SIG-M5 treated with dmso at 0.1 percent for 504 hours (cell line): ENCODE data around the gene DNAAF1.
A peak's percentile ranks its signal among the peaks of the same experiment; 100 is the strongest.
"Not testable (repeated sequence)": the region's sequence is repeated elsewhere in the genome, so short reads cannot be mapped to it uniquely, and the experiment has no call there.

Experiments
- DNase-seq: peaks from one replicate; lab custom pipeline; 2025; ENCODE audit not compliant: unreplicated experiment; lab: John Stamatoyannopoulos, UW

The DNAAF1 gene

DNA sequence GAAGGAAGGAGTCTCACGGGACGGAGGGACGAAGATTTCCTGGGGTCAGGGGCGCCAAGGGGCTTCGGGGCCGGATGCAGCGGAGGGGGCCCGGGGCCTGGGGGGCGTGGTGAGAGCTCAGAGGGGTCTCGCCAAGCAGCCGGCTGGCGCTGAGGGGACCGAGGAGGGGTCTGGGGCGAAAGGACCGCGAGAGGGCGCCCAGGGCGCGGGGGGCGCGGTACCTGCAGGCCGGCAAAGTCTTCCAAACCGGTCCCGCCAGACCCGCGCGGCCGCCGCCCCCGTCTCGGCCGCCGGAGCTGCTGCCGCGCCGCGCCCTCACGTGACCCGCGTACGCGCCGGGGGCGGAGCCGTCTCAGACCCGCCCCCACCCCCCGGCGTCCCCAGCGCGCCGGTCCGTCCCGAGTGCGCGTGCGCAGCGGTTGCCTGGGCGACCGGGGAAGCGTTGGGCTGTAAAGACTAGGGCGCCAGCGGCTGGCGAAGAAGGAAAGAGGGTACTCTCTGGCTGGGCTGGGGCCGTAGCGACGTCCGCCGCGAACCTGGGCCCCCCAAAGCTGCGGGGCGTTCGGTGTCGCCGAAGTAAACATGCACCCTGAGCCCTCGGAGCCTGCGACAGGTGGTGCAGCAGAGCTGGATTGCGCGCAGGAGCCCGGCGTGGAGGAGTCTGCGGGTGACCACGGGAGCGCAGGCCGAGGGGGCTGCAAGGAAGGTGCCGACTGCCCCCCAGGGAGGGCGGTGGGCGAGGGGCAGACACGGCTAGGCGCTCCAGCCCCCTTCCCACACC is at the start of gene DNAAF1, which contains the start of gene HSDL1:
Gene DNAAF1, plus strand, starts transcription at position 450 of the 781 bp plus-strand sequence. Its CDS starts 133 bp downstream, at position 583.
Gene HSDL1, minus strand, starts transcription at position 319 of the 781 bp plus-strand sequence. CDS start 13,856 bp downstream, outside the sequence.
- DNase-seq: peak; percentile 75

DNA sequence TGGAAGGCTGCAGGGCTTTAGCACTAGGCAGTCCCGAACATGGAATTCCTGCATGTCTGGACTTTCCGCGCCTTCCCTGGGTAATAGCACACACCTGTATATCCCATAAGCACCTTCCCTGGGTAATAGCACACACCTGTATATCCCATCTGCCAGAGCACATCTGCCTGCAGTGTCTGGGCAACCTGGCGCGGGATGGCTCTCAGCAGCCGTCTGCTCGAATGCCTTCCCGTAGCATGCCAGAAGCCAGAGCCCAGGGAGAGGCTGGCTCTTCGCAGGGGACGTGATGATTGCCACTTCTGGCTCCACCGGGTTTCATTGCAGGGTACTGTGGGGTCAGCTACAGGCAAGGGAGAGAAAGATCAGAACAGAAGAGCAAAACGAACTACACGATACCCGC is 49.6 kb upstream of the DNAAF1 start:
- no peak for DNase-seq

DNA sequence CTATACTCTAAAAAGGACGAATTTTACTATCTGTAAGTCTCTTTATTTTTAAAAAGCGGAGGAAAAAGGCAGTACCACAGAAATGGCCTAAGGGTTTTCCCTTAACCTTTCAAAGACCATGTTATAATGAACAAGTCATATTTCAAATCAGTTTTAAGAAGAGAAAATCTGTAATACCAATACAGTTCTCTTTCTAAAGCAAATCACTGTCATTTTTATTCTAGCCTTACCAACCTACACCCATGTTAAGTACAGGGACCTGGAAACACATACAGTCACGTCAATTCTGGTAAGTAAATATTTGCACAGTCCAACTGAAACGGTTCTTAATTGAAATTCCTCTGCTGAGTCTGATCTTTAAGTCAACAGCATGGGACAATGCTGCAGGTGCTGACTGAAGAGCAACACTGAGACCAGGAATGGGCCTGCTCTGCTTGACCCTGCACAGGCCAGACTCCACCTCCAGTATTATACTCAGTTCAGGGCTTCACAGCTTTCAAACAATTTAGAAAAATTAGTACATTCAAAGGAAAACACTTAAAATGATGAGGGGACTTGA is 48.6 kb upstream of the DNAAF1 start:
- peak; percentile 78 for DNase-seq

DNA sequence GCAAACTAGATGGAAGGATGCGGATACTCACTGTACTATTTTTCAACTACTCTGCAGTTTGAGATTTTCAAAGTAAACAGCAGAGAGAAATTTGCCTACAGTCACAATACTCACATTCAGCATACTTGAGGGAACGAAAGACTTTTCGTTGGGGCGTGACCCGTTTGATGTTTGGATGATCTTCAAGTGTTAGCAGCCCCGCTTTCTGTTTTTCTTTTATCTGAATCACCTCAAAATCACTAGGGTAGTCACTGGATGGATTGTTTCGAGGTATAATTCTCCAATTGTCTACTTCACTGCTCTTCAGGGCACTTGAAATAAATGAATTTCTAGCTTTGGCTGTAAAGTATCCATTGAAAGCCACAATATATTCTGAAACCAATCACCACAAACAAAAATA is 46.2 kb upstream of the DNAAF1 start:
- DNase-seq: no peak

DNA sequence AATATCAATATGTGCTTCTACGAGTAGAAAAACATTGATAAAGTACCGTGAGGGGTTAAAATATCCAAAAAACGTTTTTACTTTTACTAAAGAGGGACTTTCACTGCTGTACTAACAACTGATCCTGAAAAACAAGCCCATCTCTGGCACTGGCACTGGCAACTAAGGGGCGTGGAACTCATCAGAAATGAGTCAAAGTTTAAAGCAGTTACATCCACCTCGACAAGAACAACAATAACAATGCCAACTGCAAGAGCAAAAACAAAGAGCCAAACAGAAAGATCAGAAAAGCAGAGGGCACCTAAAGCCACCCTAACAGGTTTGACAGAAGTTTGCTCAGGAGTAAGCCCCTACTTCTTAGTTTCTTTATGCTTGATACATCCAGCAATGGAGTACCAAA is 41.4 kb upstream of the DNAAF1 start:
- DNase-seq: no peak

DNA sequence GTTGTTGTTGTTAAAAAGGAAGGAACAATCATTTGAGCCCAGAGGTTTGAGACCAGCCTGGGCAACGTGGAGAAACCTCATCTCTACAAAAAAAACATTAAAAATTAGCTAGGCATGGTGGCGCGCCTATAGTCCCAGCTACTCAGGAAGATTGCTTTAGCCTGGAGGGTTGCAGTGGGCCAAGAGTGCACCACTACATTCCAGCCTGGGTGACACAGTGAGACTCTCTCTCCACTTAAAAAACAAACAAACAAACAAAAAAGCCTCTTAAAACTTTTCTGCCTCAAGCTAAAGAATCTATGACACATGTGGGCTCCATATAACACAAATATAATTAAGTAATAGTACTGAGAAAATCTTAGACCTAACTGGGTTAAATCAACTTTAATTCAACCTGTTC is 40.9 kb upstream of the DNAAF1 start:
- no peak for DNase-seq

DNA sequence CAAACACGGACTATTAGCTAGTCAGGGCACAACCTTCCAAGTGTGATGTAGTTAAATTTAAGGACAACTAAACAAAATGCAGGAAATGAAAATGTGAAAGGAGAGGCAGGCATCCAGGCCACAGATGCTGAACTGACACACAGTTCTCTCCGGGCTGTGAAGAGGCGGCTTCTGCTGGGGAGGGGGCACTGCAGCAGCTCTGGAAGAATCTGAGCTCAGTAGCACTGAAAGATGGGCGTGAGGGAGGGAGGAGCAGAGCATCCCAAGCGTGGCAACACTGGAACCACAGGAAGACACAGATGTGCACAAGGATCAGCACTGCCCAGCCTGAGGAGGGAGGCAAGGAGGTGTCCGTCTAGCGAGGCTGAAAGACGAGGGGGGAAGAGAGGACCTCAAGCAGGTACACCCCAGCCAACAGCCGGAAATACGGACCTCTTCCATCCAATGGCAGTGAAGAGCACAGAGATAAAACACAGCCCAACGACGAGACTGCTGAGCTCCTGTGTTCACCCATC is 39.8 kb upstream of the DNAAF1 start:
- DNase-seq: no peak

DNA sequence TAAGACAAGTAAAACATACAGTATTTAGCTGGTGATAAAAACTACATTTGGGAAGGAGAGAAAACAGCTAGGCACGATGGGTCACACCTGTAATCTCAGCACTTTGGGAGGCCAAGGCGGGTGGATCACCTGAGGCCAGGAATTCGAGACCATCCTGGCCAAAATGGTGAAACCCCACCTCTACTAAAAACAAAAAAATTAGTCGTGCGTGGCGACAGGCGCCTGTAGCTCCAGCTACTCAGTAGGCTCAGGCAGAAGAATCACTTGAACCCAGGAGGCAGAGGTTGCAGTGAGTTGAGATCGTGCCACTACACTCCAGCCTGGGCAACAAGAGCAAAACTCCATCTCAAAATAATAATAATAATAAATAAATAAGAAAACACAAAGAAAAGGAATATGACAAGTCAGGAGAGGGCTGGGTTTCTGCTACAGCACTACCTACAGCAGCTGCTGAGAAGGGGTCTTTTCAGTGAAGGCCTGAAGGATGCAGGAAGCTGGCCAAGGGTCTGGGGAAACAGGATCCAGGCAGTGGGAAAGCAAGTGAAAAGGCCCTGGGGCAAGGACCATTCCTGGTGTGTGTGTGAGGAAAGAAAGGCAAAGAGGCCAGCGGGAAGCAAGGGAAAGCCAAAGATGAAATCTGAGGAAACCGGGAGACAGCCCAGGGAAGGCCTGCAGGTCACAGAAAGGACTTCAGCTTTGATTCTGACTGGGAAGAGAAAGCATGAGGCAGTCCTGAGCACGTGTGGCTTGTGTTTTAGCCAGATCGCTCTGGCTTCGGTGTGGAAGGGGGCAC is 39.0 kb upstream of the DNAAF1 start:
- no peak for DNase-seq

DNA sequence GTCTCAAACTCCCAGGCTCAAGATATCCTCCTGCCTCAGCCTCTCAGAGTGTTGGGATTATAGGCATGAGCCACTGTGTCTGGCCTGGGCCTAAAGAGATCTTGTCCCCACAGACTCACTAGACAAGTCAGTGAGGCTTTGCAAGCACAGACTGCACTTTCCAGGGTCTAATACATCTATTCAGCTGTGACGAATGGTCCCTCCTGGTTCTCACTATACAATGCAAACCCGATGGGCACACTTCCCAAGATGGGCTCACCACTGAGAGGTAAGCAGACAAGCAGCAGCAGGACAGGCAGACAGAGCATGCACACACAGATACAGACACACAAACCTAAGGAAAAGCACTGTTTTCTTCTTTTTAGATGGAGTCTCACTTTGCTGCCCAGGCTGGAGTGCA is 37.2 kb upstream of the DNAAF1 start:
- DNase-seq: no peak

DNA sequence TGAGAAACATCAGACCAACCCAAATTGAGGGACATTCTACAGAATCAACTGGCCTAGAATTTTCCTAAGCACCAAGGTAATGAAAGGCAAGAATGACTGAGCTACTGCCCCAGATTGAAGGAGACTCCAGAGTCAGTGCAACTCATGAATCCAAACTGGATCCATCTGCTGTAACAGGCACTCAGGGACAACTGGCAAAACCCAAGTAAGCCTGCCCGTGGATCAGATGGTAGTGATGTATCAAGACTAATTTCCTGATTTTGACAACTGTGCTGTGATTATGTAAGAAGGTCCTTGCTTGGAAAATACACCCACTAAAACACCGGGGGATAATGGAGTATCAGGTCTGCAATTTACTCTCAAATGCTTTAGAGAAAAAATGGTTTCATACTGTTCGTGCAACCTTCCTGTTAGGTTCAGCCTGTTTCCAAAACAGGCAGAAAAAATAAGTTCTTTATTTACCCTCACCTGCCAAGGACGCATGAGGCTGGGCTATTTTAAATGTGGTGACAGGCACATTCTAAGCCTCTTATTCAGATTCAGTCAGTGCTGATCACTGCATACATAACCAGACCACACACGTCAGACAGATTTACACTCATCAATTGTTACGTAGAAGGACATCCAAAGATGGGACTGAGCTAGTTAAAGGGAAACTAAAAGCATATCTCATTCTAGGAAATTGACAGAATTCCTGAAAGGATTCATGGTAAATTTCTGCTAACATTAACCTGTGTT is 35.3 kb upstream of the DNAAF1 start:
- DNase-seq: no peak

DNA sequence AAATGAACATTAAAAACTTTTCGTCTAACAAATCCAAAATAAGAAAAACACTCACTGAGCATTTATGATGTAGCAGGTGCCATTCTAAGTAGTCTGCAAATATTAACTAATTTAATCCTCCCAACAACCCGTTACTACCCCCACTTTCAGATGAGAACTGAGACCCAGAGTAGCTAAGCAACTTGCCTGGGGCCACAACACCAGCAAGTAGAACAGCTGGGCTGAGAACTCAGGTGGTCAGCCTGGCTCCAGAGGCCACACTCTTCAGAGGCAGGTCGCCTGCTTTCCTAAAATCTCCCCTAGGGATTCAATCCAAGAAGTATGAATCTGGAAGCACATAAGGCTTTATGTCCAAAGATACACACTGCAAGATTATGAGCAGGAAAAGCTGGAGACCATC is 34.6 kb upstream of the DNAAF1 start:
- DNase-seq: no peak

DNA sequence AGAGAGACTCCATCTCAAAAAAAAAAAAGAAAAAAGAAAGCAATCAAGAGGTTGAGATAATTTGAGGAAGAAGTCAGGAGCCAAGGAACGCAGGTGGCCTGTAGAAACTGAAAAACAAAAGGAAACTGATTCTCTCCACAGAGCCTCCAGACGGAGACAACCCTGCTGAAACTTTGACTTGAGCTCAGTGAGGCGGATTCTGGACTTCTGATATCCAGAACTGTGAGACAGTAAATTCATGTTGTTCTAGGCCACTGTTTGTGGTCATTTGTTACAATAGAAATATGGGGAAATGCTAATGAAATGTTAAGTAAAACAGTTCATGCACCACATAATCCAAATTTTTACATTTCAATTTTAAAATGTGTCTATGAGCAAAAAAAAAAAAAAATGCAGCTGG is 33.6 kb upstream of the DNAAF1 start:
- no peak for DNase-seq

DNA sequence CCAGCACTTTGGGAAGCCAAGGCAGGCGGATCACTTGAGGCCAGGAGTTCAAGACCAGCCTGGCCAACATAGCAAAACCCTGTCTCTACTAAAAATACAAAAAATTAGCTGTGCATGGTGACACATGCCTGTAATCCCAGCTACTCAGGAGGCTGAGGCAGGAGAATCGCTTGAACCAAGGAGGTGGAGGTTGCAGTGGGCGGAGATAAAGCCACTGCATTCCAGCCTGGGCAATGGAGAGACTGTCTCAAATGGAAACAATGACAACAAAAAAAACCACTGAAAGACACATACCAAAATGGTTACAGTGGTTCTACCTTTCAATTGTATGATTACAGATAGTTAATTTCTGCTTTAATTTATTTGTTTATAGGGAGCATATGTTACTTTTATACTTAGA is 33.2 kb upstream of the DNAAF1 start:
- not testable (repeated sequence) for DNase-seq

DNA sequence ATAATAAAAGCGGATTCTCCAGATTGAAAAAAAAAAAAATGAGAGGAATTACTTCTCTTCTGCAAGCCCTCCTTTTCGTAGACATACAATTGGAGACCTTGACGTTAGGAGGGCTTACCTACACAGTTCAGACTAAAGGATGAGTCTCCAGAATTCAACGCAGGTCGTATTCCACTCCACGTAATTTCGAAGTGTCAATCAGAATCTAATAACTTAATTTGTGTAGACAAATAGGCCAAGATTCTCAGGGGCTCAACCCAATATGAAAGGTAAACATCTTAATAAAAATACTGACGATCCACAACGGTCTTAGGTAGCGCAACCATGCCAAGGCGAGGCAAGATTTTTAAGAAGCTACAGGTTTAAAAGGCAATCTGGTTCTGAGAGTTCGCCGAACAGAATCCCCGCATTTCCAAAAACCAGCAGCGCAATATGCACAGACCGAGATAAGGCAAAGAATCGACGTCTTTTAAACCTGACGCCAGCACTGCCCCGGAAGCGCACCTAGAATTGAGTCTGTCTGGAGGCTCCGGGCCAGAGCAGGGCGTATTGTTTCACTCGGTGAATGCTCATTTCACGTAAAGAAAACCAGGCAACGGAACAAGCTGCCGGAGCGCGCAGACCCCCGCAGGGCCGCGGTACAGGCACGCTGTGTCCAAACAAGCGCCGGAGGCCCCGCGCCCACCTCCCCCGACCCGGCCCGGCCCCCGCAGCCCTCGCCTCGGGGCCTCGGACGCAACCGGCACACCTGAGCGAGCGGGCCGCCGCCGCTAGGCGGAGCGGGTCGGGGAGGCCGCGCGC is 29.0 kb upstream of the DNAAF1 start:
- peak; percentile 55 for DNase-seq

DNA sequence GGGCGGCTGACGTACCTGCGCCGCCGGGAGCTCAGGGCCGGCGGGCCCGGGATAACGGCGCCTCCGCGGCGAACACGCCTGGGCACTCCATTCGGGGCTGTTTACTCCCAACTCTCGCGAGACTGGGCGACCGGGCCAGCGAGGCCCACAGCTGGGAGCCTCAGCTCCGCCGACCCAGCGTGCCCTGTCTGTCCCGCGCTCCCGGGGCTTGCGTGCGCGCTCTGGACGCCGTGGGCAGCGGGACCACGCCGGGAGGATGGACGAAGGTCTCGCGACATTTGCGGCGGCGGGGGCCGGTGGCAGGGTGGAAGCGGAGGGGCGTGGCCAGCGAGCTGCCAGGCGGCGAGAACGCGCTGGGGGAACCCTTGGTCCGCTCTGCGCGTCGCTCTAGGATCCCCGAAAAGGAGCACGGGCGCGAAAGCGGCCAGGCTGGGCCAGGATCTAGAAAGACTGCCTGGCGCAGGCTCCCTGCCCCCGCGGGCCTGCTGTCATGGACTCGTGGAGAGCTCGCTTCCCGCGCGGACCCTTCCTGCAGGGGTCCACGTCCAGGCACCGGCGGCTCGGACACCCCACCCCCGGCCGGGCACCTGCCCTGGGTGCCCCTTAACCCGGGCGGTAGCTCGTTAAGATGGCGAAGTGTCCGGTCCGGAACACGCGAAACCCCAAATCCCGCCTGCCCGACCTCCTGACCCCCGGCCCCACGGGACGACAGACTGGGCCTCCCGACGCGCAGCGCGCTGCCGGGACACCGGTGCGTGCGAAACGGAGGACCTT is 28.2 kb upstream of the DNAAF1 start, which contains the start of gene MBTPS1:
Gene MBTPS1, minus strand, starts transcription at position 223 of the 774 bp plus-strand sequence. CDS start 15,159 bp downstream, outside the sequence.
- DNase-seq: peak; percentile 93

DNA sequence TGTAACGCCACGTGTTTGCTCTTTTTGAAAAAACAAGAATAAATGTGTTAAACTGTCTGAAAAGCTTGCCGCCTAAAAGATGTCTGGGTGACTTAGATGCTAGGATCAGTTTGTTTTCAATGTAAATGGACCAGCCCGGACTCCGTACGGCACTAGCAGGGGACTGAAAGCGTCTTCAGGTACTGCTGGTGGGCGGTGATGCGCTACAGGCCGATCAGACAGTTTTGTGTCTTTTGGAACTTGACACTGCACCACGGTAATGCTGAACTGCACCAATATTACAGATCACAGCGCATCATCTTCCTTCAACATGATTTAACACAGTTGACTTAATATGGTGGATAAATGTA is 27.6 kb upstream of the DNAAF1 start:
- DNase-seq: peak; percentile 48

DNA sequence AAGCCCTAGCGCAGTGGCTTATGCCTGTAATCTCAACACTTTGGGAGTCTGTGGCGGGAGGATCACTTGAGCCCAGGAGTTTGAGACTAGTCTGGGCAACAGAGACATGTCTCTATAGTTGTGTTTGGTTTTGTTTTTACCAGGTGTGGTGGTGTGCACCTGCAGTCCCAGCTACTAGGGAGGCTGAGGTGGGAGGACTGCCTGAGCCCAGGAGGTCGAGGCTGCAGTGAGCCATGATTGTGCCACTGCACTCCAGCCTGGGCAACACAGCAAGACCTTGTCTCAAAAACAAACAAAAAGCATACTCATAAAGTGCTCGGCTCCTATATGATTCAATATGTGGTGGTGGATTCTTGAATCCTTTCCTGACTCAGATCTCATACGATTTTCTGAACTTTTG is 26.8 kb upstream of the DNAAF1 start:
- DNase-seq: not testable (repeated sequence)

DNA sequence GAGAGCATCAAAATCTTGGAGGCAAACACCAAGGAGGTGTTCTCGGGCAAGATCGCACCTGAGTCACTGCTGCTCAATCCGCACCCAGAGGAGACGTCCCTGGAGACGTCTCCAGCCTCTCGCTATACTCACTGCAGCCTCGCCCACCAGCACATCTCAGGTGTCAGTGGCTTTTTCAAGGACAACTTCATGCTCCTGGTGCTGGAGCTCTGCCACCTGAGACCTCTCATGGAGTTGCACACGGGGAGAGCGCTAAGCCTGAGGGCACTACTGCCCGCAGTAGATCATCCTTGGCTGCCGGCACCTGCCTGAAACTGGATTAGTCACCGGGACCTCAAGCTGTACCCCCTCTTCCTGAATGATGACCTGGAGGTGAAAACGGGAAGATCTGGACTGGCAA is 25.7 kb upstream of the DNAAF1 start:
- no peak for DNase-seq

DNA sequence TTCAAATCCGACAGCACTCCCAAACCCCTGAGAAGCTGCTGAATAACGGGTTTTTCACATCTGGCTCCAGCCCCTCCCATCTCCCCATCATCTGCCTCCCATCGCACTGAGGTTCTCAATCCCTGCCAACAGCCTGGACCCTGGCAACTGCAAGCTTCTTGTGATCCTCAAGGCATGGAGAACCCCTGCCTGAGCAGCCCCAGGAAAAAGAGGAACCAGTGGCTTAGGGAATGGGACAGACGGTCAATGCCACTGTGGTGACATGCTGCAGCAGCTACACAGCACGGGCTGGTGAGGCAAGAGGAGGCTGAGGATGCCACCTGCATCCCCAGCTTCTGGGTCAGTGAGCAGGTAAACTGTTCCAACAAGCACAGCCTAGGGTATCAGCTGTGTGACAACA is 25.1 kb upstream of the DNAAF1 start:
- DNase-seq: no peak
